ENCODE results near the gene SSBP3.
"Not testable (repeated sequence)": the region's sequence is repeated elsewhere in the genome, so short reads cannot be mapped to it uniquely, and the experiment has no call there.

SSBP3 gene

DNA sequence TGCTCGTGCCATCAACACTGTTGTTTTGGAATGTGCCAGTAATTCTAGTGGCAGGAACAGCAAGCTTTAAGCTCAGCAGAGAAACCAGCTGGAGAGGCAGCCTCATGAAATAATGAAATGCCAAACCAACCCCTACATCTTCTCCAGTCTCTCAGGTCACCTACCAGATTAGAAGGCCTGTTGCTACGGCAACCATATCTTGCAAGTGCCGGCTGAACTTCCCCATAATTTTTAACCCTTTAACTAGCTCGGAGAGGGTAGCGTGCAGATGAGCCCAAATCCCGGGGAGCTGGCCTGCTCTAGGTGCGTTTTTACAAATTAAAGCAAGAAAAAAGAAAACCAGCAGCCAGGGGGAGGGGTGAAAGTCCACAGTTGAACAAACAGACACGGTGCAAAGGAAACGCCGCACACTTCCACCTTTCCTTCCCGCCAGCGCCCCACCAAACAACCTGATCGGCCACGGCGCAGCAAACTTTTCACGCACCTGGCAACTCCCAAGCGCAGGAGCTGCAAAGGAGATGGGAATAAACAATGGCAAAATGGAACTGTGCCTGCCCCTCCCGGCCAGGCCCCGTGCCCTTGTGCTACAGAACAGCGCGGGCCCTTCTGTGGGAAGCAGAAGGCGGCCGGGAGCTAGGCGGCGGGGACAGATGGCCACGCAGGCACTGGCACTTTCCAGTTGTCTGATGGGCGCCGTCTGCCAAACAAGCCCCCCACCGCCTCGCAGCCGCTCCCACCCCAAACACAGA is 50.1 kb downstream of the SSBP3 start:
- DNase-seq: peak in 5 of 56 donors; percentile 11 to 39 (median 15)

DNA sequence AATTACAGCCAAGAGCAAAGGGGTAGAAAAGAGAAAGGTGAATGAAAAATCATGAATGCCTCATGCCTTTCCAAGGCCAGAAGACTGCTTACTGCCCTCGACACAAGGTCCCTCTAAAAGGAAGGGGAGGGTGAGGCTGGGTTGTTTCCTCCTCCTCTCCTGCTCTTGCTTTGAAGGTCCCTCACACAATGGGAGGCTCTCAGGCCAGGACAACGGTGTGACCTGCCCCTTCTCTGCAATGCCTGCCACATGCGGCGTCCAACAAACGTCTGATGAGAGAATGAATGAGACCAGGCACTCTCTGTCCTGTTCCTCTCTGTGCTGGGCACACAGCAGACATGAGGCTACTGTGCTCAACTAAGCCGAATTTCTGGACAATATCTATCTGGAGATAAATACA is 51.3 kb downstream of the SSBP3 start:
- no peak for DNase-seq

DNA sequence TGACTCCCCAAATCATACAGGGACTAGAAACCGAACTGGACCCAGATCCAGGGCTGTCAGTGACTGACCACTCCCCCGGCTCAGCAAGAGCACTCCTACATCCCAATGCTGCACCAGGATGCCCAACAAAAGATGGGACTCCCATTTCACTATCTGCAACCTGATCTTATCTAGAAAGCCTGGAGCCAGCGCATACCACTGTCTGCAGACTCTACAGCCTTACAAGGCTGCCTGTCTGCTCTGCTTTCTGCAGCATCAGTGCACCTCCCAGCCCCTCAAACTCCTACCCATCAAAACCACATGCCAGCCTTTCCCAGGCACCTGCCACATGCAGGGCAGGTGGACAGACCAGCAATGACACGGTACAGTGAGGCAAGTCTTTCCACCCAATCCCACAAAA is 52.2 kb downstream of the SSBP3 start:
- no peak for DNase-seq

DNA sequence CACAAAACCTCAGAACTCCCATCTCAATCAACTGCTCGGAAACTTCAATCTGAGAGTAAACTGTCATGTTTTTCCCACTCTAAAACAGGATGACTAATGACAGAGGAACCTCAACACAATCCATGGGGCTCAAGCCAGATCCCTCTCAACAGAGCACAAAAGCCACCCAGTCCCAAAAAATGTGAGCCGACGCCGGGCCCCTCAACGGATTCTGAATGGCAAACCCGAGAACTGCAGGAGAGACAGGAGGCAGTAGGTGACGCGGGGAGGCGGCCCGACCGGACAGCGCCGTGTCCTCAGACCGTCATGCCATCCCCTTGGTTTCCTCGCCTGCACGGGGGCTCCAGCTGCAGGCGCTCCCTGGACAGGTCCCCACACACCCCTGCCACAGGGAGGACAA is 53.4 kb downstream of the SSBP3 start:
- no peak for DNase-seq

GRCh38 chr1:54350360-54350759 is 55.8 kb downstream of the SSBP3 start:
- peak in 6 of 56 donors; percentile 7 to 57 (median 26) for DNase-seq

DNA sequence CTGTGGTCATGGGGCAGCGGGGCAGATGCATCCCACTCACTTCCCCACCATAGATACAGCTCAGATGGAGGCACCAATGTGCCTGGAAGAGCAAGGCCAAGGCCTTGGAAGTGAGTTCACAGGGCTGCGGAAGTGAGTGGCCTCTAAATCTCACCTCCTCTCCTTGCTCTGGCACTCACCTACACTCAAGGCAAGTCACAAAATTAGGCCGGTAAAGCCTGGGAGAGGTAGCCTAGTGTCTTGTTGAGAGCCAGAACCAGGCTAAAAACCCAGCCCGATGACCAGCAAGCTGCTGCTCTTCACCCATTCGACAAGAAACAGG is 57.5 kb downstream of the SSBP3 start:
- DNase-seq: no peak

DNA sequence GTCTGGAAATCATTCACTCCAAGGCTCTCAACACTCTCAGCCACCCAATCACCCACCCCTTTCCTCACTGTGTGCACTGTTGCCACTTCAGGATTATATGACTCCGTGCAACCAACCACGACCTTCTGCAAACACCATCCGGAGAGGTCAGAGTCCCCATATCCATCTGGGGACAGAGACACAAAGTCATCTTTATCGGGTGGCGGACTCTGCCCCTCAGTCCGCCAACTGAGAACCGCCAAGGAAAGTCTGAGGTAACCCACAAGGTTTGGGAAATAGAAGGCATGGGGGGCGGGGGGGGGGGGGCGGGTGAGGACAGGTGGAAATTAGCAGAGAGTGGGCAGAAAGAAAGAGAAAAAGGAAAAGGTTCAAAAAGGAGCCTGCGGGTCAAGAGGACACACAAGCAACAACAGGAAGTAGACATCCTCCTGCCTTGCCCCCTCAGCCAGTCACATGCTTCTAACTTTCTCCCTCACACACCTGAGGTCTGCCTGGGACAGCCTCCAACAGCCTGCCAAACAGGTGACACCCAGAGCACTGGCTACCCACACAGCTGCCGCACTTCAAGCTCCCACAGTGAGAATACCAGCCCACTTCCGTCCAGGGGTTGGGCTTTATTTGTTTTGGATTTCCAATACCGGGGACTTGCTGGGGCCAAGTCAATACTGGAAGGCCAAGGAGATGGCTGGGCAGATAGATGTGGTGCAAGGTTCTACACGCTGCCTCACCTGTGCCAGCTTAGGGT is 58.1 kb downstream of the SSBP3 start:
- no peak for DNase-seq

DNA sequence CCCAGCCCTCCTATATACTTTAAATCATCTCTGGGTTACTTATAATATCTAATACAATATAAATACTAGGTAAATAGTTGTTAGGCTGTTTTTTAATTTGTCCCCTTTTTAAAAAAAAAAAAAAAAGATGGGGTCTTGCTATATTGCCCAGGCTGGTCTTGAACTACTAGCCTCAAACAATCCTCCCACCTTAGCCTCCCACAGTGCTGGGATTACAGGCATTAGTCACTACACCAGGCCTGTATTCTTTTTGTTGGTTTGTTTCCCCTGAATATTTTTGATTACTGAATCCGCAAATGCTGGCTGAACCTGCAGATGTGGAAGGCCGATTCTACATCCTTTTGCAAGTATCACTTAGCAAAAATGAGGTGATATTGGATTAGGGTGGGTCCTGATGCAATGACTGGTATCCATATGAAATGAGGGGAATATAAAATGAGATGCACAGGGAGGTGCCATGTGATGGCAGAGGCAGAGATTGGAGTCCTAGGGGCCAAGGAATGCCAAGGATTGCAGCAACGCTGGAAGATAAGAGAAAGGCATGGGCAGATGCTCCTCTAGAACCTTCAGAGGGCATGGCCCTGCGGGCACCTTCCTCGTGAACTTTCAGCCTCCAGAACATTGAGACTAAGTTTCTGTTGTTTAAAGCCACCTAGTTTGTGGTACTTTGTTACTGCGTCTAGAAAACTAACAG is 58.8 kb downstream of the SSBP3 start:
- DNase-seq: no peak

DNA sequence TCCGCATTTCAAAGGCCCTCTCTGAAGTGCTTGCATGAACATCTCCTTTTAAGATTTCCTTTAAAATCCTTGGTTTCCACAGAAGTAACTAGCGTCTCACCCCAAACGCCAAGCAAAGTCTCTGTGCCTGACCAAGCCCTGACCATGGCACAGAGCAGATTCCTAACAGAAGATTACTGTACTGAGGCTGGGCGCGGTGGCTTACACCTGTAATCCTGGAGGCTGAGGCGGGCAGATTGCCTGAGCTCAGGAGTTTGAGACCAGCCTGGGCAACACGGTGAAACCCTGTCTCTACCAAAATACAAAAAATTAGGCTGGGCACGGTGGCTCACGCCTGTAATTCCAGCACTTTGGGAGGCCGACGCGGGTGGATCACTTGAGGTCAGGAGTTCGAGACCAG is 60.6 kb downstream of the SSBP3 start:
- DNase-seq: not testable (repeated sequence)

DNA sequence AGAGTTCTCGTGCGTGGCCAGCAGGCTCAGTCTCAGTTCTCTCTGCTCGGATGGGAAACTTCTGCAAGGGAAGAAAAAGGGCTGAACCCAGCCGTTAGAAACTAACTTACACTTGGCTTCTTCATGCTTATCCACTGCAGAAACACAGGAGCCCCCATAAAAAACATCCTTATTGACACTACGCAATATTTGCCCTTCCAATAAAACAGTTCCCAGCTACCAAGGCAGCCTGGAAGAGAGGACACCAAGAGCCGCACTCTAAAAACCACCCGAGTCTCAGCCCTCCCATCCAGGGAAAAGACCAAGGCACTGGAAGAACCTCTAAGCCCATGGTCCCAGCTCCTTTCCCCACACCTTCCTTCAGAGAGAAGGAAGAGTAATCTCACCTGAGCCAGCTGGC is 61.1 kb downstream of the SSBP3 start:
- no peak for DNase-seq

GRCh38 chr1:54342742-54343687 is 63.2 kb downstream of the SSBP3 start:
- DNase-seq: no peak

GRCh38 chr1:54342288-54342687 is 63.9 kb downstream of the SSBP3 start:
- no peak for DNase-seq

DNA sequence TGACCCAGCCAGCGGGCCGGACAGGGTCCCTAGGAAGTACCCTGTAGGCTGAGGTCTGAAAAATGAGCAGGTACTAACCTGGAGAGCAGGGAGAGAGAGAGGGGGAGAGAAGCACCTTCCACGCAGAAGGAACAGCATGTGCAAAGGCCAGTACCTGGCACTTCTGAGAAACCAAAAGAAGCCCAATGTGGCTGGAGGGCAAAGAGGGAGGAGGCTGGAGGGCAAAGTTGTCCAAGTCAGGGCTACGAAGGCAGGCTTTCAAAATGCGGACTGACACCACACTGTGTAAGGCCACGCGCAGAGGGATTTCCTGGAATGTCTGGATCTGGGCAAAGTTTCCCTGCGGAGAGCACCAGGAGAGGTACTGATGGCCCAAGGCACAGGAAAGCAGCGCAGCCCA is 64.4 kb downstream of the SSBP3 start:
- DNase-seq: no peak

DNA sequence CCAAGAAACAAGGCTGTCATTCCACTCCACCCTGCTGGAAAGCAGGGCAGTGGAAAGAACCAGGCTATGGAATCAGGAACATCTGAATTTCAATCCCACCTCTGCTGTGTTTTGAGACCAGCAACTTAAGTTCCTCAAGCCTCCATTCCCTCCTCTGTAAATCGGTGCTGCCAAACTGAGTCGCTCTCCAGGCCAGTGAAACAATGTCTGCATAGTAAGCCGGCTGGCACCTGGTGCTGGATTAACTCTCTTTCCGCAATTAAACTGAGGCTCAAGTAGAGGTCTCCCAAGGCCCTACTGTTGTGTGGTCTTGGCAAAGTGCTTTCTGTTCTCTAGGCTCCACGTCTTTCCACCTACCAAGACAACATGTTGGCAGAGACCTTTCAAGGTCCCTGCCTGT is 65.3 kb downstream of the SSBP3 start:
- peak in 2 of 56 donors; percentile 17 to 23 for DNase-seq

DNA sequence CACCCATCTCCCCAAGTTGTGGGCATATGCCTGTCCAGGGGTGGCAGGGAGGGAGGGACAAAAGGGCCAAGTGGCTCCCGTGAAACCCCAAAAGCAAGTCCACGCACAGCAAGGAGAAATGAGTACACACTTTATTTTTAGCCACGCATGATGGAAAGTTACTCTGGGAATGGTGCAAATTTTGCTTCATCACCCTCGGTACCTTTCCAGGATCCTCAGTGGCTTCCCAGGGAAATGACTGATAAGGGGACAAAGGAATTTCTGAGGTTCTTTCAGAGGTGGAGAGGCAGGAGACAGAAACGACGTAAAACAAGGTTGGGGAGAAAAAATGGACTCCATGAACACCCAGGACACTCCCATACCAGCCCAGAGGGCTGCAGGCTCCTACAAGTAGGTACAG is 65.8 kb downstream of the SSBP3 start:
- no peak for DNase-seq

DNA sequence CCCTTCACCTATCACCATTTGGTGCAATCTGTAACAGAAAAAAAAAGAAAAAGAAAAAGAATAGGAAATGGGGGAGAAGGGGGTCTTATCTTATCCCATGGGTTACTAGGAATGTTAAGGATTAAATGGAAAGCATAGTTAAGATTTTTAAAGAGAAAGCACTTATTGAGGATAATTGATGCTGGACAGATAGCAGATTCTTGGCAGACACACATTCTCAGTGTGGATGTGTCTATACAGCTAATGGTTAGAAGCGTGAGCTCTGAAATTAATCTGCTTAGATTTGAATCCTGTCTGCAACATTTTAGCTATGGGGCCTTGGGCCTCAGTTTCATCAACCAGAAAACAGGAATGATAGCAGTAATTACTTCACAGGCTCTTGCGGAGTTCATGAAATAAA is 67.1 kb downstream of the SSBP3 start:
- DNase-seq: no peak

DNA sequence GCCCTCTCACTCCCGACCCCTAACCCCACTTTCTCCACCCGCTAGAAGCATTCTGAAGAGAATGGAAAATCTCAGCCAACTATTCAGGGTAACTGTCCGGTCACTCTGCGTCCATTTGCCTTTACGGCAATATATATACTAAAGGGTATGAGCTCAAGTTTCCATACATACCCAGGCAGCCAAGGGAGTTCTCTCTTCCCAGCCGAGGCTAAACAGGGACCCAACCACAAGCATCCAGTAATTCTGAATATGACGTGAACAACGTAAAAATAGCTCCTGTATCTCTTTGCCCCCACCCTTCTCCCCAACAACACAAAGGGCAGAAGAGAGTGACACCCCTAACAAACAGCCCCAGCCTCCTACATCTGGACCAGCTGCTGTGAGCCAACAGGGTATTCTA is 67.7 kb downstream of the SSBP3 start:
- no peak for DNase-seq

DNA sequence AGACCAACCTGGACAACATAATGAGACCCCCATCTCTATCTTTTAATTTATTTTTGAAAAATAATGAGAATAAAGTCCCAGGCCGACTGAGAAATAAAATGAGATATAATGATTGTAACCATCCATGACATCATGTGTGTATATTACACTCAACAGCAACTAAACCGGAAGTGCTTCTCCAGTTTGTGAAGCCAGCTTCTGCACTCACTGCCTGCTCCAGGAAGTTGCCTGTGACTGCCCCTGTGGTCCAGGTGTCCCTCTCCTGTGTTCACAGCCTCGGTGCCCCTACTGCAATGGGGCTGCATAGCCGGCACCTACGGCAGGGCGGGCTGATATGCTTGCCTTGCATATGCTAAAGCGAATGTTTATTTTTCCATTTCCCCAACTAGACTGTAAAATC is 68.3 kb downstream of the SSBP3 start:
- no peak for DNase-seq

DNA sequence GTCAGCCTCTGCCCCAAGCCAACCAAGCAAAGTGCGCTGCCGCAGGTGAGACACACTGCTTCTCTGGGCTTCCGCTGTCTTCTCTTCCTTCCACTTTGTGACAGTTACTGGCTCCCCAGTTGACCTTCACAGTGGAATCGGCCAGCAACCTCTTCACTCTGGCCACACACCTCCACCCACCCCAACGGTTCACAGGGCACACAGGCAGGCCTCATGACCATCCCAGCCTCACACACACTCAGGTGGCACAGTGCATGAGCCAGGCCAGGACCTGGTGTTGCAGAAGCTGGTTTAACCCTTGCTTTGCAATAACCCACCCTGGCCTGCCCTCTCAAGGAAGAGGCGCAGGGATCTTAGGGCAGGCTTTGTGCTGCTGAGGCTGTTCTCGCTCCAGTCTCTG is 69.2 kb downstream of the SSBP3 start:
- DNase-seq: no peak

DNA sequence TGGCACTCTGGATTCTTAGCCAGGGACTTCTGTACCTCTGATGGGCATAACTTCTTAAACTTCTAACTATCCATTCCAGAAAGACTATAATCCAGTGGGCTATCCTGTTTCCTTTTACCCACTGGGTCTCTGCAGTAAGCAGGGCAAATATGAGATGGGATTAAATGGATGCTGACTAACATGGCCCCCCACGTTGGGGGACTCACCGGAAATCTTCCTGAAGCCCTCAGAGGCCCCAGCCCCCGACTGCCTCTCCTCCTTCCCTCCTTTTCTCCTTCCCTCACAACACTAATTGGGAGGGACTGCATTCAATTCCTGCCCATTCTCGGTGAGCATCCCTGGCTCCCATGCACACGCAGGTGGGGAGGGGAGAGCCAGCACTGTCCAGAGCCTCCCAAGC is 70.1 kb downstream of the SSBP3 start:
- no peak for DNase-seq

DNA sequence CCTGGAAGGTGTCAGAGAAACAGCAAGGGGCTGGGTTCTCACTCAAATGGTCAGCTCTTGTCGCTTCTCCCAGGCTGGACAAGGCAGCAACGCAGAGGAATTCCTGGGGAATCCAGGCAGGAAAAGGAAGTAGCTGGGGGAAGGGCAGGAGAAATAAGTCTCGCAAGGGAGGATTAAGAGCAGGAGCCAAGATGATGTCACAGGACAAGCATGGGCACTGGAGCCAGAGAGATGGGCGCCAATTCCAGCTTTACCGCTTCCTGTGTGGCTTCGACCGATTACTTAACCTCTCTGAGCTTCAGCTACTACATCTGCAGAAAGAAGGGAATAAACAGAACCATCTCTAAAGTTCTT is 70.5 kb downstream of the SSBP3 start:
- no peak for DNase-seq

All from nucleus accumbens (tissue), 56 donors.